HepG2 (cell line): ENCODE results near the gene PTX4.

Source experiments
- HDAC2 ChIP-seq: sonication (generic); formaldehyde crosslinking; IDR thresholded peaks from 2 replicates; pipeline ENCODE4 v1.4.0; 2020; ENCODE audit warnings: missing genetic modification reagents
- POLR2AphosphoS2 ChIP-seq: IDR thresholded peaks from 2 replicates; pipeline ENCODE4 v1.6.1; 2011; ENCODE audit warnings: low read depth, low read length, improper control_type of control experiment
- TARDBP ChIP-seq: sonication (generic); formaldehyde crosslinking; IDR thresholded peaks from 2 replicates; pipeline ENCODE4 v1.8.0; 2022; ENCODE audit warnings: mild to moderate bottlenecking, missing genetic modification reagents
- TCF7 ChIP-seq: sonication (generic); IDR thresholded peaks from 2 replicates; pipeline ENCODE4 v1.6.1; 2016; ENCODE audit warnings: antibody characterized with exemption, low read depth
- ZNF160 ChIP-seq: sonication (generic); formaldehyde crosslinking; IDR thresholded peaks from 2 replicates; pipeline ENCODE4 v1.8.0; 2022; ENCODE audit warnings: mild to moderate bottlenecking, inconsistent platforms, missing genetic modification reagents
- ZNF30 ChIP-seq: sonication (generic); formaldehyde crosslinking; IDR thresholded peaks from 2 replicates; pipeline ENCODE4 v1.5.0; 2020; ENCODE audit warnings: mild to moderate bottlenecking, missing genetic modification reagents
- ZNF552 ChIP-seq: sonication (generic); formaldehyde crosslinking; IDR thresholded peaks from 2 replicates; pipeline ENCODE4 v1.9.0; 2022; ENCODE audit warnings: missing genetic modification reagents, mild to moderate bottlenecking, borderline replicate concordance
- ZNF644 ChIP-seq: IDR thresholded peaks from 2 replicates; pipeline ENCODE4 v1.6.1; 2016; ENCODE audit warnings: low read depth
- ZSCAN30 ChIP-seq: sonication (generic); formaldehyde crosslinking; IDR thresholded peaks from 2 replicates; pipeline ENCODE4 v1.5.0; 2020; ENCODE audit warnings: mild to moderate bottlenecking, missing genetic modification reagents
- TF ChIP-seq, protein P1 (sequence below): sonication (generic); formaldehyde crosslinking; IDR thresholded peaks from 2 replicates; pipeline ENCODE4 v1.5.0; 2020; ENCODE audit warnings: mild to moderate bottlenecking, missing genetic modification reagents, moderate library complexity
- TF ChIP-seq, protein P2 (sequence below): sonication (generic); formaldehyde crosslinking; IDR thresholded peaks from 2 replicates; pipeline ENCODE4 v1.5.0; 2020; ENCODE audit warnings: mild to moderate bottlenecking, missing genetic modification reagents, borderline replicate concordance
- TF ChIP-seq, protein P3 (sequence below): sonication (generic); formaldehyde crosslinking; IDR thresholded peaks from 2 replicates; pipeline ENCODE4 v1.9.0; 2022; ENCODE audit warnings: low read depth, missing genetic modification reagents

DNA sequence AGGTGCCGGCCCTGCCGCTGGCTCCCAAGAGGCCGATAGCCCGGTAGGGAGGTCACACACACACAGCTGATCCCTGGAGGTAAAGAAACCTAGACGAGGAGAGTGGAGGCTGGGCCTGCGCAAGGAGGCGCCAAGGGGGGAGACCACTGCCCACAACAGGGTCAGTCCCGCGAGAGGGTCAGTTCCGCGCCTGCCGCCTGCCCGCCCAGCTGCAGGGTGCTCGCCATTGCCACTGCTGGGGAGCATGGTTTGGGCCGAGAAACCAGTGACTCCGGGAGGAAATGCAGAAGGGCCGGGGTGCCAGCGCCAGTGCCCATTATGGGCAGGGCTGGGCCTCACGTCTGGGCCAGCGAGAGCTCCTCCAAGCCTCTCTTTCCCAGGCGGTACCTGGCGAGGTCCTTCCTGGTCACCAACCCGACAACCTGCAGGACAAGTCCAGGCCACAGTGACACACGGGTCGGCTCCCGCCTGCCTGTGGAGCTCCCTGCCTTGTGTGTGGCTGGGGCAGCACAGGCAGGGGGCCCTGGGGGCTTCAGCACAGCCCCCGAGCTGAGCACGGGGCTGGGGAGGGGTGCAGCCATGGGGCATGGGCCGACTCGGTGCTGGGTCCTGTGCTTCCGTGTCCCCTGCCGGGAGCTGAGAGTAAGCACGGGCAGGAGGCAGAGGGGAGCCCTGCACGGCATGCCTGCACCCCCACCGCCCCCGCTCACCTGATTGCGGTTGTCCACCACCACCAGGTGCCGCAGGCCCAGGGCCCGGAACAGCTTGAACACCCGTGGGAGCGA is 42.3 kb downstream of the PTX4 start:
- TF ChIP-seq, protein P1, sequence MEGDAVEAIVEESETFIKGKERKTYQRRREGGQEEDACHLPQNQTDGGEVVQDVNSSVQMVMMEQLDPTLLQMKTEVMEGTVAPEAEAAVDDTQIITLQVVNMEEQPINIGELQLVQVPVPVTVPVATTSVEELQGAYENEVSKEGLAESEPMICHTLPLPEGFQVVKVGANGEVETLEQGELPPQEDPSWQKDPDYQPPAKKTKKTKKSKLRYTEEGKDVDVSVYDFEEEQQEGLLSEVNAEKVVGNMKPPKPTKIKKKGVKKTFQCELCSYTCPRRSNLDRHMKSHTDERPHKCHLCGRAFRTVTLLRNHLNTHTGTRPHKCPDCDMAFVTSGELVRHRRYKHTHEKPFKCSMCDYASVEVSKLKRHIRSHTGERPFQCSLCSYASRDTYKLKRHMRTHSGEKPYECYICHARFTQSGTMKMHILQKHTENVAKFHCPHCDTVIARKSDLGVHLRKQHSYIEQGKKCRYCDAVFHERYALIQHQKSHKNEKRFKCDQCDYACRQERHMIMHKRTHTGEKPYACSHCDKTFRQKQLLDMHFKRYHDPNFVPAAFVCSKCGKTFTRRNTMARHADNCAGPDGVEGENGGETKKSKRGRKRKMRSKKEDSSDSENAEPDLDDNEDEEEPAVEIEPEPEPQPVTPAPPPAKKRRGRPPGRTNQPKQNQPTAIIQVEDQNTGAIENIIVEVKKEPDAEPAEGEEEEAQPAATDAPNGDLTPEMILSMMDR (CRISPR knock-in tag): no peak
- TF ChIP-seq ZNF644 (no peak), ZNF160 (CRISPR knock-in tag) (no peak), TARDBP (CRISPR knock-in tag) (no peak), ZSCAN30 (CRISPR knock-in tag) (no peak), ZNF552 (CRISPR knock-in tag) (no peak), POLR2AphosphoS2 (no peak), ZNF30 (no peak), TCF7 (no peak), HDAC2 (no peak)
- TF ChIP-seq, protein P2, sequence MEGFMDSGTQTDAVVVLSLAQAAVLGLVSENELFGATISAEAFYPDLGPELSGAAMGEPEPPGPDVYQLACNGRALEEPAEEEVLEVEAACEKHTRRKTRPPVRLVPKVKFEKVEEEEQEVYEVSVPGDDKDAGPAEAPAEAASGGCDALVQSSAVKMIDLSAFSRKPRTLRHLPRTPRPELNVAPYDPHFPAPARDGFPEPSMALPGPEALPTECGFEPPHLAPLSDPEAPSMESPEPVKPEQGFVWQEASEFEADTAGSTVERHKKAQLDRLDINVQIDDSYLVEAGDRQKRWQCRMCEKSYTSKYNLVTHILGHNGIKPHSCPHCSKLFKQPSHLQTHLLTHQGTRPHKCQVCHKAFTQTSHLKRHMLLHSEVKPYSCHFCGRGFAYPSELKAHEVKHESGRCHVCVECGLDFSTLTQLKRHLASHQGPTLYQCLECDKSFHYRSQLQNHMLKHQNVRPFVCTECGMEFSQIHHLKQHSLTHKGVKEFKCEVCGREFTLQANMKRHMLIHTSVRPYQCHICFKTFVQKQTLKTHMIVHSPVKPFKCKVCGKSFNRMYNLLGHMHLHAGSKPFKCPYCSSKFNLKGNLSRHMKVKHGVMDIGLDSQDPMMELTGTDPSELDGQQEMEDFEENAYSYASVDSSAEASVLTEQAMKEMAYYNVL: no peak
- TF ChIP-seq, protein P3, sequence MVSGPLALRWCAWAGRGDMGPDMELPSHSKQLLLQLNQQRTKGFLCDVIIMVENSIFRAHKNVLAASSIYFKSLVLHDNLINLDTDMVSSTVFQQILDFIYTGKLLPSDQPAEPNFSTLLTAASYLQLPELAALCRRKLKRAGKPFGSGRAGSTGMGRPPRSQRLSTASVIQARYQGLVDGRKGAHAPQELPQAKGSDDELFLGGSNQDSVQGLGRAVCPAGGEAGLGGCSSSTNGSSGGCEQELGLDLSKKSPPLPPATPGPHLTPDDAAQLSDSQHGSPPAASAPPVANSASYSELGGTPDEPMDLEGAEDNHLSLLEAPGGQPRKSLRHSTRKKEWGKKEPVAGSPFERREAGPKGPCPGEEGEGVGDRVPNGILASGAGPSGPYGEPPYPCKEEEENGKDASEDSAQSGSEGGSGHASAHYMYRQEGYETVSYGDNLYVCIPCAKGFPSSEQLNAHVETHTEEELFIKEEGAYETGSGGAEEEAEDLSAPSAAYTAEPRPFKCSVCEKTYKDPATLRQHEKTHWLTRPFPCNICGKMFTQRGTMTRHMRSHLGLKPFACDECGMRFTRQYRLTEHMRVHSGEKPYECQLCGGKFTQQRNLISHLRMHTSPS (CRISPR knock-in tag): no peak
